ENCODE measurements around the gene PNMA8A. TPM values are rescaled to one million over a fixed set of nuclear protein-coding genes. Genes with fewer than 3 reads are reported as not detected.

The PNMA8A gene
- total and polyA plus RNA-seq, 4 donors: 0.37 to 13.1 (median 5.4) TPM

- Histone ChIP-seq H3K4me1 (ENCODE audit: control insufficient read depth in 5 of 5, insufficient read depth in 5 of 5, low read length in 5 of 5) (peaks cover 0 to 45% (median 2%) of the 10 kb centered on the region in 5 donors), H3K4me3 (no peak overlapping the region), H3K9me3 (ENCODE audit: control insufficient read depth in 4 of 4, insufficient read depth in 3 of 4, low read length in 3 of 4) (peaks cover 0 to 2% (median 0%) of the 10 kb centered on the region in 4 donors), H3K27ac (ENCODE audit: low read depth in 1 of 2, low read length in 1 of 2) (no peak overlapping the region), H3K9ac (ENCODE audit: insufficient read depth in 1 of 2, low read length in 2 of 2) (no peak overlapping the region), H3K36me3 (ENCODE audit: control insufficient read depth in 4 of 4, insufficient read depth in 4 of 4, low read length in 4 of 4) (no peaks in the 10 kb centered on the region), H3K27me3 (ENCODE audit: control insufficient read depth in 3 of 3, insufficient read depth in 3 of 3, low read length in 2 of 3) (peaks cover 0 to 54% (median 9%) of the 10 kb centered on the region in 3 donors)
- TF ChIP-seq CTCF (IDR thresholded peaks at IDR 0.05; ENCODE audit: control extremely low read depth, extremely low read depth): no peak
- DNase-seq (no peak), ATAC-seq (ENCODE audit: insufficient read depth, low FRiP score) (no peak)
- 41 to 58% methylated on average over 18 of the region's 18 CpGs for WGBS, 2 donors
These were observed 20.8 kb upstream of the PNMA8A start for GRCh38 chr19:46491975-46492682.

- no peak for TF ChIP-seq CTCF (IDR thresholded peaks at IDR 0.05; ENCODE audit: control extremely low read depth, extremely low read depth)
- no peaks in the 10 kb centered on the region for H3K36me3 ChIP-seq (ENCODE audit: control insufficient read depth in 4 of 4, insufficient read depth in 4 of 4, low read length in 4 of 4)
- peaks cover 0 to 5% (median 0%) of the 10 kb centered on the region in 4 donors for H3K9me3 ChIP-seq (ENCODE audit: control insufficient read depth in 4 of 4, insufficient read depth in 3 of 4, low read length in 3 of 4)
- peaks cover 2 to 54% (median 9%) of the 10 kb centered on the region in 3 donors for H3K27me3 ChIP-seq (ENCODE audit: control insufficient read depth in 3 of 3, insufficient read depth in 3 of 3, low read length in 2 of 3)
- H3K27ac ChIP-seq (ENCODE audit: low read depth in 1 of 2, low read length in 1 of 2): no peak overlapping the region
- H3K9ac ChIP-seq (ENCODE audit: insufficient read depth in 1 of 2, low read length in 2 of 2): no peak overlapping the region
- H3K4me1 ChIP-seq (ENCODE audit: control insufficient read depth in 5 of 5, insufficient read depth in 5 of 5, low read length in 5 of 5): peaks cover 0 to 43% (median 2%) of the 10 kb centered on the region in 5 donors
- DNase-seq (no peak), ATAC-seq (ENCODE audit: insufficient read depth, low FRiP score) (no peak)
- WGBS, 2 donors: 53 to 76% methylated on average over 9 of the region's 9 CpGs
- H3K4me3 ChIP-seq: no peak overlapping the region
These were observed 19.4 kb upstream of the PNMA8A start for GRCh38 chr19:46490774-46491173.

GRCh38 chr19:46489445-46490272, 18.3 kb upstream of the PNMA8A start:
- H3K9ac ChIP-seq (ENCODE audit: insufficient read depth in 1 of 2, low read length in 2 of 2): no peak overlapping the region
- DNase-seq (peak; percentile 65 to 70 (median 67)), ATAC-seq (ENCODE audit: insufficient read depth, low FRiP score) (no peak)
- no peak overlapping the region for H3K4me3 ChIP-seq
- 4 to 7% methylated on average over 52 of the region's 52 CpGs for WGBS, 2 donors
- no peak overlapping the region for H3K27ac ChIP-seq (ENCODE audit: low read depth in 1 of 2, low read length in 1 of 2)
- no peaks in the 10 kb centered on the region for H3K36me3 ChIP-seq (ENCODE audit: control insufficient read depth in 4 of 4, insufficient read depth in 4 of 4, low read length in 4 of 4)
- H3K4me1 ChIP-seq (ENCODE audit: control insufficient read depth in 5 of 5, insufficient read depth in 5 of 5, low read length in 5 of 5): peaks cover 0 to 34% (median 2%) of the 10 kb centered on the region in 5 donors
- no peak for TF ChIP-seq CTCF (IDR thresholded peaks at IDR 0.05; ENCODE audit: control extremely low read depth, extremely low read depth)
- H3K27me3 ChIP-seq (ENCODE audit: control insufficient read depth in 3 of 3, insufficient read depth in 3 of 3, low read length in 2 of 3): peaks cover 2 to 50% (median 9%) of the 10 kb centered on the region in 3 donors
- H3K9me3 ChIP-seq (ENCODE audit: control insufficient read depth in 4 of 4, insufficient read depth in 3 of 4, low read length in 3 of 4): peaks cover 0 to 5% (median 0%) of the 10 kb centered on the region in 4 donors

Measured in lung (tissue), 12 donors.